CD4-positive, alpha-beta T cell treated with Interferon gamma for 1 hour (primary cell): ENCODE data around the gene ZYG11A.

Experiments
- DNase-seq: peaks from one replicate; pipeline ENCODE4 v3.0.0-alpha.2; 2020

The ZYG11A gene

GRCh38 chr1:52880206-52880605 lies 37.6 kb downstream of the ZYG11A start:
- DNase-seq, result no peak

- no peak for DNase-seq
Observed at GRCh38 chr1:52887483-52887882, 44.9 kb downstream of the ZYG11A start.

- no peak for DNase-seq
Observed at GRCh38 chr1:52892424-52893215, 50.1 kb downstream of the ZYG11A start.

GRCh38 chr1:52899445-52899894 lies 56.9 kb downstream of the ZYG11A start:
- DNase-seq, result no peak

- no peak for DNase-seq
Observed at GRCh38 chr1:52900402-52900801, 57.8 kb downstream of the ZYG11A start.

GRCh38 chr1:52901384-52901783 lies 58.8 kb downstream of the ZYG11A start:
- DNase-seq, result no peak

GRCh38 chr1:52904208-52904926 lies 61.8 kb downstream of the ZYG11A start:
- DNase-seq, result no peak

- peak; percentile 6 for DNase-seq
Observed at GRCh38 chr1:52904927-52905698, 62.6 kb downstream of the ZYG11A start.

- no peak for DNase-seq
Observed at GRCh38 chr1:52906135-52906603, 63.6 kb downstream of the ZYG11A start.

GRCh38 chr1:52907068-52907811 lies 64.7 kb downstream of the ZYG11A start:
- DNase-seq, result no peak

- no peak for DNase-seq
Observed at GRCh38 chr1:52907812-52908153, 65.2 kb downstream of the ZYG11A start.

- no peak for DNase-seq
Observed at GRCh38 chr1:52911541-52911940, 69.0 kb downstream of the ZYG11A start.

- no peak for DNase-seq
Observed at GRCh38 chr1:52913014-52913413, 70.5 kb downstream of the ZYG11A start.

GRCh38 chr1:52913537-52913936 lies 71.0 kb downstream of the ZYG11A start:
- no peak for DNase-seq

- no peak for DNase-seq
Observed at GRCh38 chr1:52914463-52914862, 71.9 kb downstream of the ZYG11A start.

GRCh38 chr1:52915211-52915854 lies 72.8 kb downstream of the ZYG11A start:
- no peak for DNase-seq

GRCh38 chr1:52915855-52916220 lies 73.3 kb downstream of the ZYG11A start:
- no peak for DNase-seq

GRCh38 chr1:52916241-52916975 lies 73.8 kb downstream of the ZYG11A start:
- DNase-seq, result no peak

GRCh38 chr1:52917156-52917555 lies 74.6 kb downstream of the ZYG11A start:
- no peak for DNase-seq

GRCh38 chr1:52917581-52917980 lies 75.0 kb downstream of the ZYG11A start:
- DNase-seq, result no peak

- no peak for DNase-seq
Observed at GRCh38 chr1:52918201-52918600, 75.6 kb downstream of the ZYG11A start.
